Astrocyte of the cerebellum (primary cell): ENCODE measurements around the gene PRSS56.
"Not testable (repeated sequence)": the region's sequence is repeated elsewhere in the genome, so short reads cannot be mapped to it uniquely, and the experiment has no call there.

Source experiments
- DNase-seq: peaks from one replicate; pipeline ENCODE4 v3.0.0-alpha.2; 2011; ENCODE audit warnings: low read depth
- H3K4me3 ChIP-seq: 2 replicates; pipeline ENCODE4 v1.5.1; 2011; ENCODE audit warnings: mild to moderate bottlenecking, low read depth, low read length, moderate library complexity
- CTCF ChIP-seq: IDR thresholded peaks from 2 replicates; pipeline ENCODE4 v1.5.1; 2012; ENCODE audit warnings: low read length, low read depth, moderate library complexity, mild to moderate bottlenecking; ENCODE audit errors: missing control alignments
- in situ Hi-C: cut with HindIII; loops from 2 replicates; pipeline ENCODE4 v1.10.0; 2017; ENCODE audit warnings: low sequenced_read_pairs

PRSS56 gene

GRCh38 chr2:232529806-232530547 is 9.8 kb downstream of the PRSS56 start:
- TF ChIP-seq CTCF = no peak
- in situ Hi-C loops = no loop called here
- H3K4me3 ChIP-seq = no peak overlapping the region
- DNase-seq = no peak

GRCh38 chr2:232530626-232531260 is 10.6 kb downstream of the PRSS56 start:
- H3K4me3 ChIP-seq = no peak overlapping the region
- in situ Hi-C loops = no loop called here
- no peak for TF ChIP-seq CTCF
- no peak for DNase-seq

- no peak for TF ChIP-seq CTCF
- no peak for DNase-seq
- in situ Hi-C loops = no loop called here
- no peak overlapping the region for H3K4me3 ChIP-seq
Measured at GRCh38 chr2:232532419-232532818, 12.2 kb downstream of the PRSS56 start.

GRCh38 chr2:232532821-232533220 is 12.6 kb downstream of the PRSS56 start:
- in situ Hi-C loops, DNase-seq, H3K4me3 ChIP-seq: not testable (repeated sequence)

- no peak for TF ChIP-seq CTCF
- H3K4me3 ChIP-seq = no peak overlapping the region
- in situ Hi-C loops = no loop called here
- no peak for DNase-seq
Measured at GRCh38 chr2:232533944-232534710, 13.9 kb downstream of the PRSS56 start.

GRCh38 chr2:232534940-232535651 is 14.9 kb downstream of the PRSS56 start:
- no peak for TF ChIP-seq CTCF
- in situ Hi-C loops = no loop called here
- no peak overlapping the region for H3K4me3 ChIP-seq

More at GRCh38 chr2:232534940-232535651, 14.9 kb downstream of the PRSS56 start:
- DNase-seq = no peak
